Measurements from ENCODE around the gene GTF2H2C.
"Not testable (repeated sequence)": the region's sequence is repeated elsewhere in the genome, so short reads cannot be mapped to it uniquely, and the experiment has no call there.

GTF2H2C gene

GRCh38 chr5:69559908-69560330, at the start of gene GTF2H2C:
TSS of gene GTF2H2C (plus strand) at chr5:69560191. CDS start at chr5:69565133, 4,942 bp downstream.
- DNase-seq (ENCODE audit: low read depth): peak; percentile 65

GRCh38 chr5:69510694-69511093, 49.3 kb upstream of the GTF2H2C start:
- no peak for DNase-seq (ENCODE audit: low read depth)

GRCh38 chr5:69512740-69513260, 47.2 kb upstream of the GTF2H2C start:
- DNase-seq (ENCODE audit: low read depth): no peak

- DNase-seq (ENCODE audit: low read depth): not testable (repeated sequence)
Measured at GRCh38 chr5:69515570-69515969, 44.4 kb upstream of the GTF2H2C start.

GRCh38 chr5:69516769-69517168, 43.2 kb upstream of the GTF2H2C start:
- no peak for DNase-seq (ENCODE audit: low read depth)

GRCh38 chr5:69517763-69518212, 42.2 kb upstream of the GTF2H2C start:
- no peak for DNase-seq (ENCODE audit: low read depth)

GRCh38 chr5:69519285-69519684, 40.7 kb upstream of the GTF2H2C start:
- no peak for DNase-seq (ENCODE audit: low read depth)

- DNase-seq (ENCODE audit: low read depth): no peak
Measured at GRCh38 chr5:69522035-69522434, 38.0 kb upstream of the GTF2H2C start.

- DNase-seq (ENCODE audit: low read depth): no peak
Measured at GRCh38 chr5:69525490-69525889, 34.5 kb upstream of the GTF2H2C start.

- DNase-seq (ENCODE audit: low read depth): no peak
Measured at GRCh38 chr5:69526660-69527059, 33.3 kb upstream of the GTF2H2C start.

- no peak for DNase-seq (ENCODE audit: low read depth)
Measured at GRCh38 chr5:69527128-69527770, 32.7 kb upstream of the GTF2H2C start.

GRCh38 chr5:69528035-69528434, 32.0 kb upstream of the GTF2H2C start:
- DNase-seq (ENCODE audit: low read depth): no peak

- no peak for DNase-seq (ENCODE audit: low read depth)
Measured at GRCh38 chr5:69528609-69529008, 31.4 kb upstream of the GTF2H2C start.

- DNase-seq (ENCODE audit: low read depth): no peak
Measured at GRCh38 chr5:69530561-69531405, 29.2 kb upstream of the GTF2H2C start.

GRCh38 chr5:69531406-69531801, 28.6 kb upstream of the GTF2H2C start:
- DNase-seq (ENCODE audit: low read depth): no peak

- DNase-seq (ENCODE audit: low read depth): not testable (repeated sequence)
Measured at GRCh38 chr5:69537911-69538310, 22.1 kb upstream of the GTF2H2C start.

GRCh38 chr5:69538735-69539134, 21.3 kb upstream of the GTF2H2C start:
- DNase-seq (ENCODE audit: low read depth): not testable (repeated sequence)

- not testable (repeated sequence) for DNase-seq (ENCODE audit: low read depth)
Measured at GRCh38 chr5:69541347-69541746, 18.6 kb upstream of the GTF2H2C start.

GRCh38 chr5:69542838-69543618, 17.0 kb upstream of the GTF2H2C start:
- DNase-seq (ENCODE audit: low read depth): not testable (repeated sequence)

GRCh38 chr5:69544602-69545001, 15.4 kb upstream of the GTF2H2C start:
- not testable (repeated sequence) for DNase-seq (ENCODE audit: low read depth)

- DNase-seq (ENCODE audit: low read depth): not testable (repeated sequence)
Measured at GRCh38 chr5:69560587-69561431, 818 bp downstream of the GTF2H2C start.
